ENCODE data around the gene SLC12A4. TPM values are rescaled to one million over a fixed set of nuclear protein-coding genes. Genes with fewer than 3 reads are reported as not detected.

Gene SLC12A4
- total and polyA plus RNA-seq, 2 experiments from 2014 or later: 19.9 to 53.0 TPM

DNA sequence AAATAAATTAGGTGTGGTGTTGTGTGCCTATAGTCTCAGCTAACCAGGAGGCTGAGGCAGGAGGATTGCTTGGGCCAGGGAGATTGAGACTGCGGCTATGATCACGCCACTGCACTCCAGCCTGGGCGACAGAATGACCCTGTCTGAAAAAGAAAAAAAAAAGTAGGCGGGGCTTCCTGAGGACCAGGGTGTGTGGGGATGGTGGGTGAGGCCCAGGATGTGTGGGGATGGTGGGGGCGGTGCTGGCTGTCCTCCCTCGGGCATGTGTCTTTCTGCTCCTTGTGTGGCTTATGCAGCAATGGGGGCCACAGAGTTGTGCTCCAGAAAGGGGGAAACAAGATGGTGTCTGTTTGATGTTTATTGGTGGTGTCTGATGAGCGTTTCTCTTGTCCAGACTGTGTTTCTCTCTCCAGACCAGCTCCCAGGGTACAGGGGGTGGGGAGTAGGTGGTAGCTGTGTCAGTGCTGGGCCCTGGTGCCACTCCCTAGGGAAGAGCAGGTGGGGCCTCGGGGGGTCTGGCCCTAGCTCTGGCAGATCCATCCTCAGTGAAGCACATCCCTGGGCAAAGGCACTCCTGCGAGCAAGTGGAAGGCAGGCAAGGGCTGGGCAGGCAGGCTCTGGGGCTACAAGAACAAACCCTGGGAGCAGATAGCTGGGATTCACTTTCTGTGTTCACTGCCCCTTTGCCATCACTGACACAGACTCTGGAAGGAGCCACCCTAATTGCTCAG lies 26.8 kb downstream of the SLC12A4 start:
- no peaks in the 10 kb centered on the region for H3K4me1 ChIP-seq (ENCODE audit: insufficient read depth)
- H3K4me2 ChIP-seq: no peak overlapping the region
- Mint-ChIP-seq H3K9me3 (0 out of 3 replicates have a peak, but pooled peaks cover 3% of the 10 kb centered on the region), H3K27ac (no peak overlapping the region), H3K4me3 (no peak overlapping the region), H3K27me3 (ENCODE audit: insufficient read depth, low read depth, poor library complexity) (peaks cover 16% of the 10 kb centered on the region), H3K4me1 (peaks cover 12% of the 10 kb centered on the region), H3K36me3 (ENCODE audit: low read depth) (peaks cover 31% of the 10 kb centered on the region; the same call in 2 of the 3 replicates)
- peaks cover 3% of the 10 kb centered on the region; the same call in 1 of the 2 replicates for H3K36me3 ChIP-seq (ENCODE audit: insufficient read depth)
- no peak overlapping the region for H2AFZ ChIP-seq
- H4K20me1 ChIP-seq (replicated peaks; ENCODE audit: insufficient read depth): peaks cover 14% of the 10 kb centered on the region
- TF ChIP-seq POLR2AphosphoS5 (IDR thresholded peaks at IDR 0.05; ENCODE audit: low read depth) (no peak), ZNF114 (CRISPR knock-in tag; IDR thresholded peaks at IDR 0.05) (no peak), CREB1 (CRISPR knock-in tag; IDR thresholded peaks at IDR 0.05; ENCODE audit: low read depth) (no peak), EZH2phosphoT487 (IDR thresholded peaks at IDR 0.05; ENCODE audit: unreplicated experiment) (no peak), NANOG (IDR thresholded peaks at IDR 0.05; ENCODE audit: borderline replicate concordance) (no peak), JUNB (IDR thresholded peaks at IDR 0.05; ENCODE audit: unreplicated experiment) (no peak), EZH2 (IDR thresholded peaks at IDR 0.05; ENCODE audit: low read depth, unreplicated experiment) (no peak)
- TF ChIP-seq, protein P1, sequence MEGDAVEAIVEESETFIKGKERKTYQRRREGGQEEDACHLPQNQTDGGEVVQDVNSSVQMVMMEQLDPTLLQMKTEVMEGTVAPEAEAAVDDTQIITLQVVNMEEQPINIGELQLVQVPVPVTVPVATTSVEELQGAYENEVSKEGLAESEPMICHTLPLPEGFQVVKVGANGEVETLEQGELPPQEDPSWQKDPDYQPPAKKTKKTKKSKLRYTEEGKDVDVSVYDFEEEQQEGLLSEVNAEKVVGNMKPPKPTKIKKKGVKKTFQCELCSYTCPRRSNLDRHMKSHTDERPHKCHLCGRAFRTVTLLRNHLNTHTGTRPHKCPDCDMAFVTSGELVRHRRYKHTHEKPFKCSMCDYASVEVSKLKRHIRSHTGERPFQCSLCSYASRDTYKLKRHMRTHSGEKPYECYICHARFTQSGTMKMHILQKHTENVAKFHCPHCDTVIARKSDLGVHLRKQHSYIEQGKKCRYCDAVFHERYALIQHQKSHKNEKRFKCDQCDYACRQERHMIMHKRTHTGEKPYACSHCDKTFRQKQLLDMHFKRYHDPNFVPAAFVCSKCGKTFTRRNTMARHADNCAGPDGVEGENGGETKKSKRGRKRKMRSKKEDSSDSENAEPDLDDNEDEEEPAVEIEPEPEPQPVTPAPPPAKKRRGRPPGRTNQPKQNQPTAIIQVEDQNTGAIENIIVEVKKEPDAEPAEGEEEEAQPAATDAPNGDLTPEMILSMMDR (conservative IDR thresholded peaks at IDR 0.05; ENCODE audit: low read depth in 2 of 2): no peak
- TF ChIP-seq, protein P2, sequence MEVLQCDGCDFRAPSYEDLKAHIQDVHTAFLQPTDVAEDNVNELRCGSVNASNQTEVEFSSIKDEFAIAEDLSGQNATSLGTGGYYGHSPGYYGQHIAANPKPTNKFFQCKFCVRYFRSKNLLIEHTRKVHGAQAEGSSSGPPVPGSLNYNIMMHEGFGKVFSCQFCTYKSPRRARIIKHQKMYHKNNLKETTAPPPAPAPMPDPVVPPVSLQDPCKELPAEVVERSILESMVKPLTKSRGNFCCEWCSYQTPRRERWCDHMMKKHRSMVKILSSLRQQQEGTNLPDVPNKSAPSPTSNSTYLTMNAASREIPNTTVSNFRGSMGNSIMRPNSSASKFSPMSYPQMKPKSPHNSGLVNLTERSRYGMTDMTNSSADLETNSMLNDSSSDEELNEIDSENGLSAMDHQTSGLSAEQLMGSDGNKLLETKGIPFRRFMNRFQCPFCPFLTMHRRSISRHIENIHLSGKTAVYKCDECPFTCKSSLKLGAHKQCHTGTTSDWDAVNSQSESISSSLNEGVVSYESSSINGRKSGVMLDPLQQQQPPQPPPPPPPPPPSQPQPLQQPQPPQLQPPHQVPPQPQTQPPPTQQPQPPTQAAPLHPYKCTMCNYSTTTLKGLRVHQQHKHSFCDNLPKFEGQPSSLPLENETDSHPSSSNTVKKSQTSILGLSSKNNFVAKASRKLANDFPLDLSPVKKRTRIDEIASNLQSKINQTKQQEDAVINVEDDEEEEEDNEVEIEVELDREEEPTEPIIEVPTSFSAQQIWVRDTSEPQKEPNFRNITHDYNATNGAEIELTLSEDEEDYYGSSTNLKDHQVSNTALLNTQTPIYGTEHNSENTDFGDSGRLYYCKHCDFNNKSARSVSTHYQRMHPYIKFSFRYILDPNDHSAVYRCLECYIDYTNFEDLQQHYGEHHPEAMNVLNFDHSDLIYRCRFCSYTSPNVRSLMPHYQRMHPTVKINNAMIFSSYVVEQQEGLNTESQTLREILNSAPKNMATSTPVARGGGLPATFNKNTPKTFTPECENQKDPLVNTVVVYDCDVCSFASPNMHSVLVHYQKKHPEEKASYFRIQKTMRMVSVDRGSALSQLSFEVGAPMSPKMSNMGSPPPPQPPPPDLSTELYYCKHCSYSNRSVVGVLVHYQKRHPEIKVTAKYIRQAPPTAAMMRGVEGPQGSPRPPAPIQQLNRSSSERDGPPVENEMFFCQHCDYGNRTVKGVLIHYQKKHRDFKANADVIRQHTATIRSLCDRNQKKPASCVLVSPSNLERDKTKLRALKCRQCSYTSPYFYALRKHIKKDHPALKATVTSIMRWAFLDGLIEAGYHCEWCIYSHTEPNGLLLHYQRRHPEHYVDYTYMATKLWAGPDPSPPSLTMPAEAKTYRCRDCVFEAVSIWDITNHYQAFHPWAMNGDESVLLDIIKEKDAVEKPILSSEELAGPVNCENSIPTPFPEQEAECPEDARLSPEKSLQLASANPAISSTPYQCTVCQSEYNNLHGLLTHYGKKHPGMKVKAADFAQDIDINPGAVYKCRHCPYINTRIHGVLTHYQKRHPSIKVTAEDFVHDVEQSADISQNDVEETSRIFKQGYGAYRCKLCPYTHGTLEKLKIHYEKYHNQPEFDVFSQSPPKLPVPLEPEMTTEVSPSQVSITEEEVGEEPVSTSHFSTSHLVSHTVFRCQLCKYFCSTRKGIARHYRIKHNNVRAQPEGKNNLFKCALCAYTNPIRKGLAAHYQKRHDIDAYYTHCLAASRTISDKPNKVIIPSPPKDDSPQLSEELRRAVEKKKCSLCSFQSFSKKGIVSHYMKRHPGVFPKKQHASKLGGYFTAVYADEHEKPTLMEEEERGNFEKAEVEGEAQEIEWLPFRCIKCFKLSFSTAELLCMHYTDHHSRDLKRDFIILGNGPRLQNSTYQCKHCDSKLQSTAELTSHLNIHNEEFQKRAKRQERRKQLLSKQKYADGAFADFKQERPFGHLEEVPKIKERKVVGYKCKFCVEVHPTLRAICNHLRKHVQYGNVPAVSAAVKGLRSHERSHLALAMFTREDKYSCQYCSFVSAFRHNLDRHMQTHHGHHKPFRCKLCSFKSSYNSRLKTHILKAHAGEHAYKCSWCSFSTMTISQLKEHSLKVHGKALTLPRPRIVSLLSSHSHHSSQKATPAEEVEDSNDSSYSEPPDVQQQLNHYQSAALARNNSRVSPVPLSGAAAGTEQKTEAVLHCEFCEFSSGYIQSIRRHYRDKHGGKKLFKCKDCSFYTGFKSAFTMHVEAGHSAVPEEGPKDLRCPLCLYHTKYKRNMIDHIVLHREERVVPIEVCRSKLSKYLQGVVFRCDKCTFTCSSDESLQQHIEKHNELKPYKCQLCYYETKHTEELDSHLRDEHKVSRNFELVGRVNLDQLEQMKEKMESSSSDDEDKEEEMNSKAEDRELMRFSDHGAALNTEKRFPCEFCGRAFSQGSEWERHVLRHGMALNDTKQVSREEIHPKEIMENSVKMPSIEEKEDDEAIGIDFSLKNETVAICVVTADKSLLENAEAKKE (CRISPR knock-in tag; IDR thresholded peaks at IDR 0.05): no peak
- TF ChIP-seq, protein P3, sequence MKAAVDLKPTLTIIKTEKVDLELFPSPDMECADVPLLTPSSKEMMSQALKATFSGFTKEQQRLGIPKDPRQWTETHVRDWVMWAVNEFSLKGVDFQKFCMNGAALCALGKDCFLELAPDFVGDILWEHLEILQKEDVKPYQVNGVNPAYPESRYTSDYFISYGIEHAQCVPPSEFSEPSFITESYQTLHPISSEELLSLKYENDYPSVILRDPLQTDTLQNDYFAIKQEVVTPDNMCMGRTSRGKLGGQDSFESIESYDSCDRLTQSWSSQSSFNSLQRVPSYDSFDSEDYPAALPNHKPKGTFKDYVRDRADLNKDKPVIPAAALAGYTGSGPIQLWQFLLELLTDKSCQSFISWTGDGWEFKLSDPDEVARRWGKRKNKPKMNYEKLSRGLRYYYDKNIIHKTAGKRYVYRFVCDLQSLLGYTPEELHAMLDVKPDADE (IDR thresholded peaks at IDR 0.05): no peak
- TF ChIP-seq, protein P4, sequence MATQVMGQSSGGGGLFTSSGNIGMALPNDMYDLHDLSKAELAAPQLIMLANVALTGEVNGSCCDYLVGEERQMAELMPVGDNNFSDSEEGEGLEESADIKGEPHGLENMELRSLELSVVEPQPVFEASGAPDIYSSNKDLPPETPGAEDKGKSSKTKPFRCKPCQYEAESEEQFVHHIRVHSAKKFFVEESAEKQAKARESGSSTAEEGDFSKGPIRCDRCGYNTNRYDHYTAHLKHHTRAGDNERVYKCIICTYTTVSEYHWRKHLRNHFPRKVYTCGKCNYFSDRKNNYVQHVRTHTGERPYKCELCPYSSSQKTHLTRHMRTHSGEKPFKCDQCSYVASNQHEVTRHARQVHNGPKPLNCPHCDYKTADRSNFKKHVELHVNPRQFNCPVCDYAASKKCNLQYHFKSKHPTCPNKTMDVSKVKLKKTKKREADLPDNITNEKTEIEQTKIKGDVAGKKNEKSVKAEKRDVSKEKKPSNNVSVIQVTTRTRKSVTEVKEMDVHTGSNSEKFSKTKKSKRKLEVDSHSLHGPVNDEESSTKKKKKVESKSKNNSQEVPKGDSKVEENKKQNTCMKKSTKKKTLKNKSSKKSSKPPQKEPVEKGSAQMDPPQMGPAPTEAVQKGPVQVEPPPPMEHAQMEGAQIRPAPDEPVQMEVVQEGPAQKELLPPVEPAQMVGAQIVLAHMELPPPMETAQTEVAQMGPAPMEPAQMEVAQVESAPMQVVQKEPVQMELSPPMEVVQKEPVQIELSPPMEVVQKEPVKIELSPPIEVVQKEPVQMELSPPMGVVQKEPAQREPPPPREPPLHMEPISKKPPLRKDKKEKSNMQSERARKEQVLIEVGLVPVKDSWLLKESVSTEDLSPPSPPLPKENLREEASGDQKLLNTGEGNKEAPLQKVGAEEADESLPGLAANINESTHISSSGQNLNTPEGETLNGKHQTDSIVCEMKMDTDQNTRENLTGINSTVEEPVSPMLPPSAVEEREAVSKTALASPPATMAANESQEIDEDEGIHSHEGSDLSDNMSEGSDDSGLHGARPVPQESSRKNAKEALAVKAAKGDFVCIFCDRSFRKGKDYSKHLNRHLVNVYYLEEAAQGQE (IDR thresholded peaks at IDR 0.05; ENCODE audit: unreplicated experiment): no peak
- no peaks in the 10 kb centered on the region for H3K27me3 ChIP-seq (ENCODE audit: insufficient read depth)
- H3K79me2 ChIP-seq (replicated peaks; ENCODE audit: insufficient read depth): no peaks in the 10 kb centered on the region; the same call in 1 of the 2 replicates
- H3K9me2 ChIP-seq (ENCODE audit: insufficient read depth): no peaks in the 10 kb centered on the region
- DNase-seq (ENCODE audit: low spot score) (no peak), ATAC-seq (peak; percentile 4)
- no peak overlapping the region for H3K27ac ChIP-seq (ENCODE audit: low read depth)
- H3F3A ChIP-seq (replicated peaks; ENCODE audit: low read depth): peaks cover 14% of the 10 kb centered on the region
- no peak overlapping the region for H3K4me3 ChIP-seq
